CD4-positive, alpha-beta T cell treated with Interleukin-17A for 4 hours (primary cell): Measurements from ENCODE around the gene TNK1.

Experiments used
- DNase-seq: peaks from one replicate; pipeline ENCODE4 v3.0.0-alpha.2; 2020; ENCODE audit warnings: mixed read lengths

The TNK1 gene

DNA sequence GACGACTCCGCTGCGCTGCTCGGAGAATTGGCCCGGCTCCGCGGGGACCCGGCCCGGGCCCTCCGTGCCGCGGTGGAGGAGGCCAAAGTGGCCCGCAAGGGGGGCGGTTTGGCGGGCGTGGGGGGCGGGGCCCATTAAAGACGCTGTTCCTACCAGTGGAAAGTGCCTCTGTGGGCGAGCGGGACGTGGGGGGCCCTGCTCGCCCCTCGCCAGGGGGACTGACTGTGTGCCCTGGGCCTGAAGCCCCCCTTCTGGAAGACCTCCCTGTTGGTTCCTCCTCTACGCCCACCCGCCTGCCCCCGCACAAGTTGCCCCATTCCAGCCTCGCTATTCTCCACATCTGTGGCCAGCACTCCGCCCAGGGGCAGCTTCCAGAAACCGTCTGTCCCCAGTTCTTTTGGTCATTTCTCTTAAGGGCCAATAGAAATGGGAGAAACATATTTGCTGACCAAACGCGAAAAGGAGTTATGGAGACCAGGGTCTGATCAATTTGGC, 56.5 kb downstream of the TNK1 start:
- no peak for DNase-seq

DNA sequence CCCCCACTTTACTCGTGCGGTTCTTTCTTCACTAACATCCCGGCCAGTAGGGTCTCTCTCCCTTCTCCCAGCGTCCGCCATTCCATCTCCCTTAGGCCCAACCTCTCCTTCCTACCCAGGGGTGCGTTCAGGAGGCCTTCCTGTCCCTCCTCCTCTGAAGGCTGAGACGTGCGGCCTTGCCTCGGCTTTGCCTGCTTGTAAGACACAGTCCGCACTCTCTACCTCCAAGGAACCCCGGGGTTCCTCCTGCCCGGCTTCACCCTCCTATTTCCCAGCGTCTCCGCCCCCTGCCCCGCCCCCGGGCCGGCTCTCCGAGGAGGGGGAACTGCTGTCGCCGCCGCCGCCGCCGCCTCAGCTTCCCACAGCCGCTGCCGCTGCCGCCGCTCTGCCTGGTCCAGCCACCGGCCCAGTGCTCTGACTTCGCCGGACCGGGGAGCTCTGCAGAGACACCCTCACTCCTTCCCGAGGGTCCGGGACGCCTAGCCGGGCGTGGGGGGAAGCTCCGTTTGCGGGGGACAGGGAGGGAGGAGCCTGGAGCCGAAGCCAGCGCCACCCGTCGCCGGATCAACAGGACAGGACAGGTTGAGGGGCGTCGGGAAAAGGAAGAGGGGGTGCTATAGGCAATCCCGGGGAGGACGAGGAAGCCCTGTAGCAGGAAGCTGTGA, 57.2 kb downstream of the TNK1 start:
- DNase-seq, result peak; percentile 85

DNA sequence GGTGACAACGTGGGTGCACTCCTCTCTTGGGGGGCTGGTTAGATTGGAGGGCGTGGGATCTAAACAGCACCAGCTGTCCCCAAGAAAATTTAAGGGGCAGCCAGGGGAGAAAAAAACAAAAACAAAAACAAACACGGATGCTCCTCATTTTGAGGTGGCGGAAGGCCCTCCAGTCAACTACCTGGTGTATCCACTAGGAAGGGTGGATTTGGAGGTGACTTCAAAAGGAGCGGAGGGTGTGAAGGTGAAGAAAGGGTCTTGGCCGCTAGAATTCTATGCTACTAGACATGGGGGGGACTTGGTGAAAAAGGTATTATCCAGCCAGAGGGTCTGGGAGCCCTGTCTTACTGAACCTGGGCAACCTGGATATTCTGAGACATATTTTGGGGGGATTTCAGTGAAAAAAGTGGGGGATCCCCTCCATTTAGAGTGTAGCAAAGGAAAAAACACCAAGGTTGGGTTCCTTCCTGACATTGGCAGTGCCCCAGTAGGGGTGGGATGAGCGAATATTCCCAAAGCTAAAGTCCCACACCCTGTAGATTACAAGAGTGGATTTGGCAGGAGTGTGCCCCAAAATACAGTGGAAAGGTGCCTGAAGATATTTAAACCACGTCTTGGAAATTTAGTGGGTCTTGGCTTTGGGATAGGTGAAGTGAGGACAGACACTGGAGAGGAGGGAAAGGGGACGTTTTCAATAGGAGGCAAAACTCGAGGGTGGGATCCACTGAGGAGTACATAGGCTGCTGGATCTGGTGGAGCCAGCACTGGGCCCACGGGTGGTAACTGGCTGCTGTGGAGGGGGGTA, 58.0 kb downstream of the TNK1 start:
- no peak for DNase-seq
